Right lobe of liver (tissue), 6 donors: ENCODE measurements around the gene SEC11C. TPM values are rescaled to one million over a fixed set of nuclear protein-coding genes. Genes with fewer than 3 reads are reported as not detected.

Experiments
- ATAC-seq, 4 donors: fragments of 200-7000 bp; cut with Tn5 transposase; one replicate each; pipeline ENCODE4 v1.9.1; 2020; ENCODE audit warnings: mild to moderate bottlenecking in 4 of 4, moderate library complexity in 4 of 4
- DNase-seq, 3 donors: peaks; one replicate each; pipeline ENCODE4 v3.0.0-alpha.2; 2020
- H3K27ac ChIP-seq, 3 donors: fragments of 200-600 bp; one replicate each; pipeline ENCODE4 v1.8.0; 2022
- H3K27me3 ChIP-seq, 2 donors: fragments of 200-600 bp; one replicate each; pipeline ENCODE4 v1.8.0; 2022
- H3K36me3 ChIP-seq, 4 donors: fragments of 200-600 bp; sonication (generic) in 1 of 4; one replicate each; pipeline versions ENCODE4 v1.5.1 to v1.8.0; 2017 to 2022; ENCODE audit warnings: control low read depth in 1 of 4
- H3K4me1 ChIP-seq, 4 donors: fragments of 200-600 bp; sonication (generic) in 1 of 4; one replicate each; pipeline versions ENCODE4 v1.5.1 to v1.8.0; 2017 to 2022; ENCODE audit warnings: control low read depth in 1 of 4
- H3K4me3 ChIP-seq, 3 donors: fragments of 200-600 bp; one replicate each; pipeline ENCODE4 v1.8.0; 2022
- H3K9me3 ChIP-seq, 4 donors: fragments of 200-600 bp; sonication (generic) in 1 of 4; one replicate each; pipeline versions ENCODE4 v1.5.1 to v1.8.0; 2017 to 2022; ENCODE audit warnings: control low read depth in 1 of 4
- POLR2A ChIP-seq: fragments of 450-650 bp; IDR thresholded peaks from one replicate; pipeline ENCODE4 v1.6.1; 2017; ENCODE audit warnings: antibody characterized with exemption, mild to moderate bottlenecking
- WGBS: methylation state at CpG from one replicate; pipeline ENCODE4 v1.1.6; 2018; ENCODE audit warnings: low coverage, low lambda C conversion rate; ENCODE audit not compliant: insufficient coverage; ENCODE audit errors: missing lambda C conversion rate; 5-methylcytosine and 5-hydroxymethylcytosine counted together
- intact Hi-C, 2 donors: fragments of 100-400 bp; cut with DNase I; formaldehyde crosslinking; loops; one replicate each; pipeline versions ENCODE4 v1.11.2 to v1.14.1; 2022
- total RNA-seq, 6 experiments: library from RNA; depleted of rRNA in 2 of 6; stranded (reverse); fragments of >200 nt in 2 of 6; fragmentation: NEBNext Ultra II Directional in 3 of 6; extraction: Animal tissue kit (Norgen Biotek cat#: 25700) in 3 of 6; gene quantifications; one replicate each; pipeline versions ENCODE4 v1.1.0 to v1.2.4, GENCODE V29; 2016 to 2023
- TF ChIP-seq, protein P1 (sequence below), 4 donors: fragments of 200-600 bp in 3 of 4; fragments of 450-650 bp in 1 of 4; IDR thresholded peaks; one replicate each; pipeline versions ENCODE4 v1.5.1 to v1.8.0; 2016 to 2022; ENCODE audit warnings: antibody characterized with exemption in 4 of 4, mild to moderate bottlenecking in 2 of 4
- donor health status: DM: no; HTN: yes; CAD: no.
- donor health status: DM: no; HTN: no; CAD: no.
- donor health status: DM: no; HTN: no; CAD: no.
- donor health status: DM: no; HTN: yes; CAD: no.
- donor health status: DM: no; HTN: yes; CAD: no.

SEC11C gene
- total RNA-seq, 6 experiments from 2014 or later, result 46.7 to 104 (median 85.3) TPM

DNA sequence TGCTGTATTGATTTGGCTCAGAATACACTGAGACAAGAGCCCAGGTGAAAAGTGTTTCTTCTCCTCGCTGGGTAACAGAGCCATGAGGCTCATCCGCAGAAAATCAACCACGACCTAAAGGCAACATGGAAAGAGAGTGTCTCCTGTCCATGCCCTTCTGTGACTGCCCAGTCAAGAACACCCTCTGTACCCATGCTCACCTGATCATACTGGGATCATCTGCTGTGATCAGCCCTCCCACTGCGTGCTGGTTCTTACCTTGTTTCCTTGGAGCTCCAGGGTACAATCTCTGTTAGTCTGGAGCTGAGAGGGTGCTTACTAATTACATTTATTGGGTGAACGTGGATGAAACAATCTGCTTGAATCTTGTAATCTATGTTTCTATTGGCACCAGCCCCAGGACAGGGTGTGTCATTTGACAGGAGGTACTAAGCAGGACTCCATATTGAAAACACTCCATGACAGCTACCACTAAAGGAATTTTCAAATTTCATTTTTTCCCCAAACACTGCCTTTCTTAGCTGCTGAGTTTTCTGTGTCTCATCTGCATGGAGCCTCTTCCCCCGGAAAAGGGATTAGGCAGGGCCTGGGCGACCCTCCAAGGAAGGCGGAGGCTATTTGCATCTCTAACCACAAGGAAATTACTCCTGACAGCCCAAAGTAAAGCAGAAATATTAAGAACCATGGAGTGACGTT, 40.6 kb downstream of the SEC11C start:
- Histone ChIP-seq H3K4me1 (no peaks in the 10 kb centered on the region), H3K4me3 (no peak overlapping the region), H3K27me3 (no peaks in the 10 kb centered on the region), H3K9me3 (no peaks in the 10 kb centered on the region), H3K27ac (no peak overlapping the region), H3K36me3 (no peaks in the 10 kb centered on the region)
- intact Hi-C loops, result no loop called here
- ATAC-seq (no peak), DNase-seq (no peak)
- TF ChIP-seq, protein P1, sequence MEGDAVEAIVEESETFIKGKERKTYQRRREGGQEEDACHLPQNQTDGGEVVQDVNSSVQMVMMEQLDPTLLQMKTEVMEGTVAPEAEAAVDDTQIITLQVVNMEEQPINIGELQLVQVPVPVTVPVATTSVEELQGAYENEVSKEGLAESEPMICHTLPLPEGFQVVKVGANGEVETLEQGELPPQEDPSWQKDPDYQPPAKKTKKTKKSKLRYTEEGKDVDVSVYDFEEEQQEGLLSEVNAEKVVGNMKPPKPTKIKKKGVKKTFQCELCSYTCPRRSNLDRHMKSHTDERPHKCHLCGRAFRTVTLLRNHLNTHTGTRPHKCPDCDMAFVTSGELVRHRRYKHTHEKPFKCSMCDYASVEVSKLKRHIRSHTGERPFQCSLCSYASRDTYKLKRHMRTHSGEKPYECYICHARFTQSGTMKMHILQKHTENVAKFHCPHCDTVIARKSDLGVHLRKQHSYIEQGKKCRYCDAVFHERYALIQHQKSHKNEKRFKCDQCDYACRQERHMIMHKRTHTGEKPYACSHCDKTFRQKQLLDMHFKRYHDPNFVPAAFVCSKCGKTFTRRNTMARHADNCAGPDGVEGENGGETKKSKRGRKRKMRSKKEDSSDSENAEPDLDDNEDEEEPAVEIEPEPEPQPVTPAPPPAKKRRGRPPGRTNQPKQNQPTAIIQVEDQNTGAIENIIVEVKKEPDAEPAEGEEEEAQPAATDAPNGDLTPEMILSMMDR (IDR thresholded peaks at IDR 0.05), result no peak
- TF ChIP-seq POLR2A, result no peak
- 39% methylated on average over 6 of the region's 9 CpGs for WGBS

DNA sequence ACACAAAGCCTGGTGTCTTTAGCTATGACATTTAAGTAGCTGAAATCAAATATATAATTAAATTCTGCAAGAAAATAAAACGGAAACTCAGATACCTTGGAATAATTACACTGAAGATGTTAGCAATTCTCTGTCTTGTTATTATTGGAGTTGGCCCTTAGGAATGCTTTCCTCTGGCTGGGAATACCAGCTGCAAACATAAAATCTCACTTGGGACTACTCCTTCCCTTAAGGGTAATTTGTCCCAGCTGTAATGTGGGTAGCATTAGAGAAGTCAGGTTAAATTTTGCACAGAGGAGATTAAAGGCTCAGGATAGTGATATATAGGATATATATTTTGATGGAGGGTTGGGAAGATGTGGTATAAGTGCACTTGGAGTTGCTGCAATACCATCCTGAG, 43.0 kb downstream of the SEC11C start:
- Histone ChIP-seq H3K4me3 (no peak overlapping the region), H3K27ac (no peak overlapping the region)

DNA sequence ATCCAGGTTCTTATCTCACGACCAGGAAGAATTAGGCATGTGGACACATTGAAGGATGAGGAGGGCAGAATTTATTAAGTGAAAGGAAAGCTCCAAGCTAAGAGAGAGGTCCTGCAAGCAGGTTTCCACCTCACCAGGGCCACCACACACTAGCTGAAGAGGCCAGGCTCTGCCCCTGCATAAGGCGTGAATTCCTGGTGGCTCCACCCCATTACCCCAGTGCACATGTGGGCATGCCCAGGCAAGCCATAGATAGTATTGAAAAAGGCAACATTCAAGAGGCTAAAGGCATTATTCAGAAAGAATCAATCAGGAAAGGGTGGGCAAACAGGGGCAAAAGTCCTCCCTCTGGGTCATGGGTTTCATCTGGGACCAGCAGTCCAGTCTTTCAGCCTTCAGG, 49.3 kb downstream of the SEC11C start:
- 75% methylated on average over 2 of the region's 2 CpGs for WGBS
- intact Hi-C loops, result no loop called here

More for the DNA sequence above, 43.0 kb downstream of the SEC11C start:
- Histone ChIP-seq H3K36me3 (no peaks in the 10 kb centered on the region), H3K4me1 (no peaks in the 10 kb centered on the region), H3K27me3 (no peaks in the 10 kb centered on the region), H3K9me3 (no peaks in the 10 kb centered on the region)
- ATAC-seq (no peak), DNase-seq (no peak)
- TF ChIP-seq POLR2A, result no peak
- TF ChIP-seq, protein P1 (IDR thresholded peaks at IDR 0.05), result no peak
- WGBS, result 73% methylated on average over 1 of the region's 1 CpG
- intact Hi-C loops, result no loop called here

DNA sequence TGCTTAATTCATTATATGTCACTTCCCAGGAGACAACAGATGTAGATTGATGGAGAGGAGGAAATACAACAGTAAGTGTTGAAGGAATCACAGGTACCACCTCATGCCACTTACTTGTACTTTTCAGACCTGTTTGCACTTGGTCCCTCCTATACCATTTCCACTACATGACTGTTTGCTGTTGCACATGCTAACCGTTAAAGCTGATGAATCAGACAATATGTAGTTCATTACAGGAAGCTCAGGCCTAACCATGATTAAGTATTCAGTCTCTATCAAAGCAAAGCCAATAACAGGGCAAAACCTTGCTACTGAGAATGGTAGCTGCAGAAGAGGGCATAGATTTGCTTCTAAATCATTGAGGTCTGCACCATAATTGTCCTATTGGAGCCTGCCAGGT, 50.1 kb downstream of the SEC11C start:
- TF ChIP-seq POLR2A, result no peak
- TF ChIP-seq, protein P1 (IDR thresholded peaks at IDR 0.05), result no peak
- intact Hi-C loops, result no loop called here
- WGBS, result 60% methylated on average over 1 of the region's 1 CpG
- no peaks in the 10 kb centered on the region for H3K27me3 ChIP-seq
- no peaks in the 10 kb centered on the region for H3K9me3 ChIP-seq
- no peaks in the 10 kb centered on the region for H3K36me3 ChIP-seq
- ATAC-seq (no peak), DNase-seq (no peak)
- H3K27ac ChIP-seq, result no peak overlapping the region
- H3K4me3 ChIP-seq, result no peak overlapping the region
- no peaks in the 10 kb centered on the region for H3K4me1 ChIP-seq

More for the DNA sequence above, 49.3 kb downstream of the SEC11C start:
- TF ChIP-seq POLR2A, result no peak
- TF ChIP-seq, protein P1 (IDR thresholded peaks at IDR 0.05), result no peak
- Histone ChIP-seq H3K4me3 (no peak overlapping the region), H3K27me3 (no peaks in the 10 kb centered on the region), H3K4me1 (no peaks in the 10 kb centered on the region), H3K27ac (no peak overlapping the region), H3K9me3 (no peaks in the 10 kb centered on the region), H3K36me3 (no peaks in the 10 kb centered on the region)
- no peak for ATAC-seq
- no peak for DNase-seq
